Measurements from ENCODE around the gene RIC1. TPM values are rescaled to one million over a fixed set of nuclear protein-coding genes. Genes with fewer than 3 reads are reported as not detected.

RIC1 gene
- total and polyA plus RNA-seq, 2 of the 4 experiments (the other 2 are of a cell fraction): 28.8 to 76.9 TPM

- peaks cover 3% of the 10 kb centered on the region for H3K4me1 ChIP-seq (ENCODE audit: control insufficient read depth, insufficient read depth, low read length)
- no peak overlapping the region for H4K8ac ChIP-seq (ENCODE audit: low read depth in 2 of 2, low read length in 2 of 2)
- no peak overlapping the region for H3K18ac ChIP-seq (ENCODE audit: low read depth, low read length)
- no peaks in the 10 kb centered on the region for H3K9me3 ChIP-seq (ENCODE audit: control insufficient read depth, insufficient read depth, low read length)
- H2AK9ac ChIP-seq (replicated peaks; ENCODE audit: low read depth, low read length, poor library complexity): no peak overlapping the region
- H3K23ac ChIP-seq (ENCODE audit: low read depth, low read length): no peak overlapping the region
- no TSS peak for BruUV-seq (replicated peaks)
- dilution Hi-C loops (cut with HindIII; ENCODE audit: low sequenced_read_pairs, unreplicated experiment) (no loop called here), intact Hi-C loops (cut with micrococcal nuclease) (no loop called here), in situ Hi-C loops (cut with MboI; ENCODE audit: low sequenced_read_pairs) (no loop called here)
- H2AFZ ChIP-seq (replicated peaks; ENCODE audit: low read length, poor library complexity): no peak overlapping the region
- no peak overlapping the region for H2BK20ac ChIP-seq (ENCODE audit: low read depth, low read length)
- no peak overlapping the region for H3K4ac ChIP-seq (ENCODE audit: low read depth, low read length)
- DNase-seq (no peak), ATAC-seq (ENCODE audit: low read depth) (peak; percentile 40; the same call in 1 of the 2 replicates)
- no peak overlapping the region for H2AK5ac ChIP-seq (ENCODE audit: low read depth, low read length)
- H3K14ac ChIP-seq (replicated peaks; ENCODE audit: low read depth, low read length): no peak overlapping the region
- H3K27me3 ChIP-seq (ENCODE audit: control insufficient read depth, insufficient read depth, low read length): no peaks in the 10 kb centered on the region
- H3K56ac ChIP-seq (ENCODE audit: extremely low read depth, insufficient read depth, low read length): no peak overlapping the region
- peaks cover 3% of the 10 kb centered on the region for H3K9me1 ChIP-seq (ENCODE audit: insufficient read depth, low read length)
- H4K91ac ChIP-seq (ENCODE audit: insufficient read depth, low read depth, low read length): no peak overlapping the region
- no peak overlapping the region for H2BK15ac ChIP-seq (ENCODE audit: low read depth, low read length)
- H4K20me1 ChIP-seq (ENCODE audit: insufficient read depth, low read length): no peaks in the 10 kb centered on the region
- no peak overlapping the region for H3K4me3 ChIP-seq (ENCODE audit: insufficient read depth, low read depth, low read length)
- H4K5ac ChIP-seq (ENCODE audit: low read depth, low read length): no peak overlapping the region
- WGBS, 2 experiments (ENCODE audit: extremely low coverage in 2 of 2, insufficient read length in 1 of 2): no CpG with 5 or more reads among the region's 5 CpGs
- H2BK5ac ChIP-seq (ENCODE audit: low read depth, low read length, poor library complexity, severe bottlenecking): no peak overlapping the region
- H3K36me3 ChIP-seq (ENCODE audit: control insufficient read depth, insufficient read depth, low read length): peaks cover 61% of the 10 kb centered on the region
- no peak overlapping the region for H3K27ac ChIP-seq (ENCODE audit: insufficient read depth, low read length)
- TF ChIP-seq RFX5 (IDR thresholded peaks at IDR 0.05; ENCODE audit: low read depth, low read length) (no peak), CEBPB (IDR thresholded peaks at IDR 0.05; ENCODE audit: low read depth, low read length) (0 out of 2 replicates have a peak, but pooled peaks have one; percentile 6)
- ChIA-PET POLR2A (ENCODE audit: unreplicated experiment) (no interaction called here), CTCF (interaction anchor here (0.6 kb wide), 1 partner anchor 121 kb away, joined by 4 read pairs; no protein-coding TSS in a partner anchor)
- no peak overlapping the region for H3K4me2 ChIP-seq (ENCODE audit: low read depth, low read length)
- no peak overlapping the region for H2BK120ac ChIP-seq (ENCODE audit: low read depth, low read length)
- peaks cover 26% of the 10 kb centered on the region in 2 experiments; a peak in 3 of 4 replicates for H3K79me1 ChIP-seq (ENCODE audit: low read depth in 1 of 2, low read length in 2 of 2)
- no peak overlapping the region for H3K9ac ChIP-seq (ENCODE audit: low read depth, low read length)
These were observed 139.3 kb downstream of the RIC1 start for GRCh38 chr9:5767968-5768932.
